T-helper 2 cell (primary cell): Measurements from ENCODE around the gene GOLM1.
"Not testable (repeated sequence)": the region's sequence is repeated elsewhere in the genome, so short reads cannot be mapped to it uniquely, and the experiment has no call there.

Experiments
- DNase-seq, 5 experiments: peaks; one replicate each; pipeline versions ENCODE4 v3.0.0 to v3.0.0-alpha.2; 2012 to 2022
- total RNA-seq, 2 donors: gene quantifications; one replicate each; lab custom pipeline; 2026; lab: John Stamatoyannopoulos, UW

Gene GOLM1
- total RNA-seq: 0 to 2.2 reads per million in 2 donors

DNA sequence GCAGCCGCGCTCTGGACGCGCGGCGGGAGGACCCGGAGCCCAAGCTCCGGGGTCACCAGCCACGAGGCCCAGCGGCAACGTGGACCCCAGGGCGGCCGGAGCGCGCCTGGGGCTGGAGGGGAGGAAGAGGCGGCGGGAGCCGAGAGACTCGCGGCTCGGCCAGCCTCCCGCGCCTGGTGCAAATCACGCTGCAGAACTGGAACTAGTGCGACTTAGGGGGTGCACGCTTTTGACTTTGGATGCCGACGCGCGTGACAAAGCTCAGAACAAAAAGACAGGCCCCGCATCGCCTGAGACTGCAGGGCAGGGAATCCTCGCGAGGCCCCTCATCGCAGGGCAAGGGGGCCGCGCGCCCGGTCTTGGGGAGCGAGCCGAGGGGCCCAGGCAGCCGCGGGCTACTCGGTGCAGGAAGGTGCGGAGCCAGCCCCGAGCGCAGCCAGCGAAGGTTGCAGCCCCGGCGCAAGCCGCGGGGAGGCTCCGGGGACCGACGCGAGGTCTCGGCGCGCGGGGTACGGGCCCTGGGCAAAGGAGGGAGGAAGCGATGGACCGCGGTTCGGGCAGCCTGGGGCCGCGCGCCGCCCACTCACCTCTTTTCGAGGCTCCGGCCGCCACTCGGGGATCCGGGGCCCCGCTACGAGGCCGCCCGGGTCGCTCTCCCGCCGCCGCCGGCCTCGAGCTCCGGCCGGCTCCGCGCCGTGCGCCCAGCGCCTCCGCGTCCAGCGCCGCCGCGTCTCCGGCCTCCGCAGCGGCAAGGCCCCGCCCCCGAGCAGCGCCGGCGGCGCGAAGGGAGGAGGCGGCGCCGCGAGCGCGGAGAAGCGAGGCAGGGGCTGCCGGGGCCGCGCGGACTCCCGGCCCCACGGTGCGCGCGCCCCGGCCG is at the start of gene GOLM1:
GOLM1 (minus strand) TSS at position 735 of the 877 bp plus-strand sequence. CDS start 20,238 bp downstream, outside the sequence.
- peak in 1 of 5 experiments; percentile 51 for DNase-seq

- not testable (repeated sequence) for DNase-seq
These were observed 47.3 kb upstream of the GOLM1 start for GRCh38 chr9:86146671-86147070.

DNA sequence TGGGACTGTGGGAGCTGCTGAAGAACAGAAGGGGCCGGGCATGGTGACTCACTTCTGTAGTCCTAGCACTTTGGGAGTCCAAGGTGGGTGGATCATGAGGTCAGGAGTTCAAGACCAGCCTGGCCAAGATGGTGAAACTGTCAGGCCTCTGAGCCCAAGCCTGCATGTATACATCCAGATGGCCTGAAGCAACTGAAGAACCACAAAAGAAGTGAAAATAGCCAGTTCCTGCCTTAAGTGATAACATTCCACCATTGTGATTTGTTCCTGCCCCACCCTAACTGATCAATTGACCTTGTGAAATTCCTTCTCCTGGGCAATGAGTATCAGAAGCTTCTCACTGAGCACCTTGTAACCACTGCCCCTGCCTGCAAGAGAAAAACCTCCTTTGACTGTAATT is 46.6 kb upstream of the GOLM1 start:
- not testable (repeated sequence) for DNase-seq

DNA sequence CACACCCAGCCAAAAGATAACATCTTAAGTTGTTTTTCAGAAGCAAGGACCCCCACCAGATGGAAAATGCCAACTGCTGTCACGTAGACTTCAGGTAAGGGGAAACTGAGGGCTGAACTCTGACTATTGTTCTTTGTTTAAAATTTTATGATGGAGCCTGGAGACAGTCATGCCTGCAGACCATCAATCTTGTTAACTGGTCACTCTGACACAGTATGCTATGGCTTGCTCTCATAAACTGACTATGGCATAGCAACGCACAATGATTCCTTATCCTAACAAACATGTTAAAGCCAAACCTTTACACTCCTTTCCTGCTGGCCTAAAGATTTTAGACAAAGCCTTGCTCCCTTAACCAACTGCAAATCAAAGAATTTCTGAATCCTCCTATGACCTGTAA is 43.6 kb upstream of the GOLM1 start:
- no peak for DNase-seq

GRCh38 chr9:86141843-86142242 is 42.5 kb upstream of the GOLM1 start:
- no peak for DNase-seq

DNA sequence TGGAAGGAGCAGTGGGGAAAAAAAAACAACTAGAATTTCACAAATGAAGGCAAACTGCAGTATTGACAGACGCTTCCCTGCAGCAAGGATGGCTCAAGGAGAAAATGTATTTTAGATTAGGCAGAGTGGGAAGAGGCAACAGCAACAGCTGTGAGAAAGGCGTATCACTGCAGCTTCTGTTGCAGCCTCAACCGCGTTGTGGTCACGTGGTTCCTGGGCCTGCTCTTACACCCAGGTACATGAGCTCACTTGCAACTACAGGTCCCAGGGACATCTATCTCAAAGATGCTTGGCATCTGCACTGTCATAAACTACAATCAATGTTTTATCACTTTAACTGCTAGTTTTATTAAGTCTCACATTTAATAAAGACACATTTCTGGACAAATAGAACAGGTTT is 36.0 kb upstream of the GOLM1 start:
- peak in 1 of 5 experiments; percentile 43 for DNase-seq

- DNase-seq: no peak
These were observed 35.0 kb upstream of the GOLM1 start for GRCh38 chr9:86134361-86134760.

DNA sequence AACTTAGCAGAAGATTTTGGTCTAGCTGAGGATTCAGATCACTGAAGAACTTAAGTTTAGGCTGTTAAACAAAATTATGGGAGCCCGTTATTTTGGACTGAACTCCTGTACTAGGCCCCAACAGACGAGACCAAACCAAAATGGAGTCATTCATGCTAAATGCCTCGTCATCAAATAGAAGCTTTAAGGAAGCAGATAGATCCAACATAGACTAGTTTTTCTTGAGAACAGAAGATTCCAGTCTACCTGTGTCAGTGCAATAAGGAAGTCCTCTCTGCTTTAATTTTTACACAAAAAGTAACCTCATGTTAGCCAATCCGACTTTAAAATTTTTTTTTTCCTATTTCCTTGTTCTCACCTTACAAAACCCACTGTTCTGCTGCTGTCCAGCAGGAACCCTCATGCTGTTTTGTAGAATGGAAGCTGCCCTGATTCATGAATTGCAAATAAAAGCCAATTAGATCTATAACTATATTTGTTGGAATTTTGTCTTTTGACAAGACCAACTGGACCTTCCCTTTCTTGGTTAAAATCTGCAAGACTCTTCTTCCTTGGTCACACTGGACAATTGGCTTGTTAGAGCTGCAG is 29.0 kb upstream of the GOLM1 start:
- no peak for DNase-seq

DNA sequence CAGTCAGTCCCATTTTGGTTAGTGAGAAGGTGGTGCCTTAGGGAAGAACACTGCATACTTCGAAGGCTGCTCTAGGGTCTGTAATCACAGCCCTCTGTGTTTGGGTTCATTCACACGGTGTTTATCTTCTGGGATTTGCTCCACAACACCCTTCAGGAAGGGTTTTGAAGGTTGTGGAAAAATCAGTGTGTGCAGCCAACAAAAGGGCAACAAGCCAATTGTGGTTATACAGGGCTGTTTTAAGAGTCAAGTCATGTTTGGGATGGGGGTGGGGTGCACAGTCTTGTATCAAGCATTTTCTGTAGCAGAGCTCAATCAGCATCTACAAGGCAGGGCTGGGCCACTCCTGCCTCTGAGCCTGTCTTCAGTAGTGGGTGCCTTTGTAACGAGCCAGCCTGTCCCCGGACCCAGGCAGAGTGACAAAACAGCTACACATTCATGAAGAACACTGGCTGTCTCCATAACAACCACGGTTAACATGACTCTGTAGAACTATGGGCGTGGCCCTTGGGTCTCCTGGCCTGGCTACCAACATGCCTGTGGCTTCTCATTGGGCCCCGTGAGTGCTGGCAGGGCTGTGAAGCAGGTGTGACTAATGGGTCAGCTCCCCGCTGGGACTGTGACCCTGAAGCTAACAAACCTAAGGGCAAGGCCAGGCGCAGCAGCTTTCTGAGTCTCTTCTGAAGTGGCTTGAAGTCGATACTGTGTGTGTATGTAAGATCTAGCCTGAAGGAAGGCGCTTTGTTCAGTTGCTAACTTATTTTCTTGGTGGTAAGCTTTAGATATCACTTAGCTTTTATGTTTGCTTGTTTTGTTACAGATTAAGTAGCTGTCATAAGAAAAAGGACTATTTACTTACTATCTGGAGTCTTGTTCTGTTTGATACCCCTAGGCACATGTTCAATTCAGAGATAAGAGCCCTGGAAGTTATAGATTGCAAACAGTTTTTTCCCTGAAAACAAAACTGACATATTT is 27.9 kb upstream of the GOLM1 start:
- no peak for DNase-seq

- DNase-seq: no peak
These were observed 23.0 kb upstream of the GOLM1 start for GRCh38 chr9:86122311-86122710.

- no peak for DNase-seq
These were observed 20.1 kb upstream of the GOLM1 start for GRCh38 chr9:86119457-86119856.

GRCh38 chr9:86116425-86116824 is 17.1 kb upstream of the GOLM1 start:
- no peak for DNase-seq

DNA sequence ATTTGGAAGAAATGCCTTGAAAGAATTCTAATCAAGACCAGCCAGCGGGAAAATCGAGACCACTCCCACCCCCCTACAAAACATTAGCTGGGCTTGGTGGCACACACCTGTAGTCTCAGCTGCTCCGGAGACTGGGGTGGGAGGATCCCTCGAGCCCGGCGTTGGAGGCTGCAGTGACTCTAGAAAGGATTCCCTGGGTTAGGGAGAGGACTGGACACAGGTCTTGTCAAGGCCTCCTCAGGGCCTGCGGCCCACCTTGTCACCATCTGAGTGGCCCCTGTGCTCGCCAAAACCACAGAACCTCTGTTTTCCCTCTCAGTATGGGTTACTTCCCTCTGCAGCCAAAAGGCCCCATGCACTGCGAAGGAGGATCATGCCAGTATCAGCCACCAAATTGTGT is 16.5 kb upstream of the GOLM1 start:
- no peak for DNase-seq

DNA sequence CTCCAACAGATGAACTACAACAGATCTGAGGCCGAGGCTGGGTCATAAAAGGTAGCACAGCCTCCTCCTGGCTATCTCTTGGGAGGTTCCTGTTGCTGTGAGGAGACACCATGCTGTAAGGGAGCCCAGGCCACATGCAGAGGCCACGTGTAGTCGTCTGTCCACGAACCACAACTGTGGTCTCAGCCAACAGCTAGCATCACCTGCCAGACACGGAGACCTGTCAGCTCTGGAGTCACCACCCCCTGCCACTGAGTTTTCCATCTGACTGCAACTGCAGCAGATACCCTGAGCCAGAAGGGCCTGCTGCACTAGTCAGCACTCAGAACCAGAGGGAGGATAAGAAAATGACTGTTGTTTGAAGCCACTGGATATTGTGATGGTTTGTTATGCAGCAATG is 12.7 kb upstream of the GOLM1 start:
- DNase-seq: peak in 1 of 5 experiments; percentile 30

GRCh38 chr9:86102626-86103025 is 3.3 kb upstream of the GOLM1 start:
- no peak for DNase-seq

GRCh38 chr9:86099701-86100364 is 475 bp upstream of the GOLM1 start:
- peak in 1 of 5 experiments; percentile 42 for DNase-seq

- no peak for DNase-seq
These were observed 1.7 kb downstream of the GOLM1 start for GRCh38 chr9:86097510-86098224.

- no peak for DNase-seq
These were observed 3.0 kb downstream of the GOLM1 start for GRCh38 chr9:86096386-86096785.

- no peak for DNase-seq
These were observed 5.4 kb downstream of the GOLM1 start for GRCh38 chr9:86093788-86094555.

DNA sequence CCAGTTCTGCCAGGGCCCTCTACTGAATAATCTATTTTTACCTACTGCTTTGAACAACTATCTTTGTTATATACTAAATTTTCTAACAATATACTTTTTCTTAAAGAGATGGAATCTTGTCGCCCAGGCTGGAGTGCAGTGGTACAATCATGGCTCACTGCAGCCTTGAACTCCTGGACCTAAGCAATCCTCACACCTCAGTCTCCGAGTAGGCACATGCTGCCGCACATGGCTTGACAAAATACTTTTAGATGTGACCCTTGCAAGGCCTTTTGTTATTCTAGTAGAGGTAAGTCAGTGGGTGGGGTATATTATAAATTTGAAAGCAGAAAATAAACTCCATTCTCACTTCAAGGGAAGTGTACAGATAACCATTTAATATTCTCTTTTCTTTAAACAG is 7.9 kb downstream of the GOLM1 start:
- DNase-seq: no peak

GRCh38 chr9:86082870-86083269 is 16.5 kb downstream of the GOLM1 start:
- no peak for DNase-seq
